H1 (cell line): Measurements from ENCODE around the gene WDR74. TPM values are rescaled to one million over a fixed set of nuclear protein-coding genes. Genes with fewer than 3 reads are reported as not detected.
A peak's percentile ranks its signal among the peaks of the same experiment; 100 is the strongest.

Source experiments
- CTCF ChIA-PET: fragments of 300-600 bp; sonication (Branson Sonifier 250); formaldehyde crosslinking; loops from one replicate; lab custom pipeline; 2021; ENCODE audit not compliant: partially characterized antibody; lab: Charles Lee
- POLR2A ChIA-PET: fragments of 300-600 bp; sonication (Branson Sonifier 250); formaldehyde crosslinking; loops from one replicate; lab custom pipeline; 2021; ENCODE audit warnings: inconsistent platforms; ENCODE audit not compliant: partially characterized antibody; lab: Charles Lee
- DNase-seq, 2 experiments: peaks; one replicate each; pipeline versions ENCODE4 v3.0.0 to v3.0.0-alpha.2; 2010 to 2022; ENCODE audit warnings: low spot score in 2 of 2, low read depth in 1 of 2, mixed read lengths in 1 of 2
- FAIRE-seq: peaks from 2 replicates; lab custom pipeline; 2011; peaks lifted over from hg19 to GRCh38; lab: Jason Lieb, UNC
- H2AFZ ChIP-seq: 2 replicates; pipeline ENCODE4 v1.8.1; 2012; ENCODE audit warnings: low read length, inconsistent platforms
- H2AK5ac ChIP-seq: 2 replicates; pipeline ENCODE4 v1.6.1; 2013; ENCODE audit warnings: low read depth, low read length
- H2BK120ac ChIP-seq: replicated peaks from 2 replicates; pipeline ENCODE3; 2013; ENCODE audit warnings: low read depth, low read length, inconsistent platforms
- H2BK12ac ChIP-seq: 2 replicates; pipeline ENCODE4 v1.6.1; 2013; ENCODE audit warnings: low read depth, low read length
- H2BK15ac ChIP-seq: 2 replicates; pipeline ENCODE4 v1.6.1; 2013; ENCODE audit warnings: low read length
- H2BK20ac ChIP-seq: 2 replicates; pipeline ENCODE4 v1.6.1; 2013; ENCODE audit warnings: low read length
- H2BK5ac ChIP-seq: 2 replicates; pipeline ENCODE4 v1.6.1; 2013; ENCODE audit warnings: low read depth, low read length
- H3K14ac ChIP-seq: 2 replicates; pipeline ENCODE4 v1.6.1; 2013; ENCODE audit warnings: inconsistent platforms; ENCODE audit not compliant: insufficient read length
- H3K18ac ChIP-seq: 2 replicates; pipeline ENCODE4 v1.6.1; 2013; ENCODE audit warnings: low read length; ENCODE audit errors: extremely low read depth
- H3K23ac ChIP-seq: 2 replicates; pipeline ENCODE4 v1.6.1; 2013; ENCODE audit warnings: inconsistent platforms; ENCODE audit not compliant: insufficient read length
- H3K23me2 ChIP-seq: 2 replicates; pipeline ENCODE4 v1.6.1; 2013; ENCODE audit warnings: low read depth, low read length
- H3K27ac ChIP-seq: 2 replicates; pipeline ENCODE4 v1.6.1; 2011; ENCODE audit warnings: low read depth, low read length, inconsistent platforms
- H3K27me3 ChIP-seq, 4 experiments: replicated peaks in 1 of 4; 1 replicate in 1 of 4; 2 replicates in 3 of 4; pipeline versions ENCODE4 v1.6.1 to v1.8.1; 2011 to 2013; ENCODE audit warnings: low read length in 3 of 4, mild to moderate bottlenecking in 3 of 4, inconsistent platforms in 2 of 4, mixed read lengths in 2 of 4, moderate library complexity in 1 of 4; ENCODE audit not compliant: control insufficient read depth in 3 of 4, insufficient read depth in 3 of 4; ENCODE audit errors: extremely low read depth in 1 of 4
- H3K36me3 ChIP-seq, 4 experiments: 2 replicates each; pipeline versions ENCODE4 v1.6.1 to v1.8.1; 2011 to 2013; ENCODE audit warnings: mild to moderate bottlenecking in 4 of 4, low read length in 3 of 4, moderate library complexity in 2 of 4, control low read depth in 1 of 4, inconsistent platforms in 1 of 4; ENCODE audit not compliant: insufficient read depth in 4 of 4, control insufficient read depth in 2 of 4
- H3K4ac ChIP-seq: replicated peaks from 2 replicates; pipeline ENCODE3; 2013; ENCODE audit warnings: low read length, low read depth, mixed read lengths, inconsistent platforms; ENCODE audit not compliant: insufficient read length
- H3K4me1 ChIP-seq, 4 experiments: replicated peaks in 1 of 4; 1 replicate in 1 of 4; 2 replicates in 3 of 4; pipeline versions ENCODE4 v1.6.1 to v1.8.1; 2011 to 2013; ENCODE audit warnings: low read length in 3 of 4, inconsistent platforms in 2 of 4, mixed read lengths in 1 of 4; ENCODE audit not compliant: insufficient read depth in 4 of 4, control insufficient read depth in 3 of 4
- H3K4me2 ChIP-seq, 2 experiments: 2 replicates each; pipeline versions ENCODE4 v1.6.1 to v1.8.1; 2011 to 2013; ENCODE audit warnings: low read depth in 2 of 2, low read length in 2 of 2, control low read depth in 1 of 2, inconsistent platforms in 1 of 2, mild to moderate bottlenecking in 1 of 2; ENCODE audit not compliant: insufficient read depth in 1 of 2
- H3K4me3 ChIP-seq, 4 experiments: fragments of 200-600, 300-600 bp in 1 of 4; sonication (generic), shearing (Covaris generic), sonication (Bioruptor Twin) in 1 of 4; 2 replicates each; pipeline versions ENCODE4 v1.5.1 to v1.8.1; 2011 to 2016; ENCODE audit warnings: low read length in 4 of 4, low read depth in 3 of 4, control low read depth in 2 of 4, inconsistent platforms in 2 of 4, mild to moderate bottlenecking in 2 of 4, mixed read lengths in 1 of 4, moderate library complexity in 1 of 4; ENCODE audit not compliant: insufficient read depth in 2 of 4; ENCODE audit errors: extremely low read depth in 1 of 4
- H3K56ac ChIP-seq: replicated peaks from 2 replicates; pipeline ENCODE3; 2013; ENCODE audit warnings: low read depth, mild to moderate bottlenecking, mixed read lengths, low read length, inconsistent platforms; ENCODE audit not compliant: insufficient read length
- H3K79me1 ChIP-seq: 2 replicates; pipeline ENCODE4 v1.6.1; 2013; ENCODE audit warnings: low read depth, low read length, control low read depth
- H3K79me2 ChIP-seq, 2 experiments: 2 replicates each; pipeline versions ENCODE4 v1.6.1 to v1.8.1; 2012 to 2013; ENCODE audit warnings: low read length in 2 of 2, mild to moderate bottlenecking in 2 of 2, inconsistent platforms in 1 of 2; ENCODE audit not compliant: insufficient read depth in 2 of 2, control insufficient read depth in 1 of 2
- H3K9ac ChIP-seq, 4 experiments: replicated peaks in 1 of 4; 1 replicate in 1 of 4; 2 replicates in 3 of 4; pipeline versions ENCODE4 v1.6.1 to v1.8.1; 2011 to 2013; ENCODE audit warnings: low read depth in 3 of 4, low read length in 3 of 4, control low read depth in 2 of 4, mild to moderate bottlenecking in 2 of 4, moderate library complexity in 2 of 4, inconsistent platforms in 1 of 4; ENCODE audit errors: extremely low read depth in 1 of 4
- H3K9me3 ChIP-seq, 2 experiments: 2 replicates each; pipeline versions ENCODE4 v1.6.1 to v1.8.1; 2012 to 2013; ENCODE audit warnings: mild to moderate bottlenecking in 2 of 2, moderate library complexity in 2 of 2, control low read depth in 1 of 2, inconsistent platforms in 1 of 2, low read depth in 1 of 2, low read length in 1 of 2, mixed read lengths in 1 of 2; ENCODE audit not compliant: insufficient read depth in 2 of 2
- H4K20me1 ChIP-seq, 2 experiments: replicated peaks in 1 of 2; 2 replicates each; pipeline versions ENCODE3 to v1.8.1; 2011 to 2013; ENCODE audit warnings: inconsistent platforms in 2 of 2, low read length in 2 of 2, mild to moderate bottlenecking in 1 of 2; ENCODE audit not compliant: insufficient read depth in 2 of 2, control insufficient read depth in 1 of 2
- H4K5ac ChIP-seq: 2 replicates; pipeline ENCODE4 v1.6.1; 2013; ENCODE audit warnings: low read length, low read depth, mixed read lengths, inconsistent platforms; ENCODE audit not compliant: insufficient read length
- H4K8ac ChIP-seq: 2 replicates; pipeline ENCODE4 v1.8.0; 2013; ENCODE audit warnings: mild to moderate bottlenecking, moderate library complexity, low read length, inconsistent platforms; ENCODE audit not compliant: insufficient read depth; ENCODE audit errors: extremely low read depth
- H4K91ac ChIP-seq: replicated peaks from 2 replicates; pipeline ENCODE3; 2013; ENCODE audit warnings: low read length, mixed read lengths, inconsistent platforms; ENCODE audit not compliant: insufficient read length
- BACH1 ChIP-seq: IDR thresholded peaks from 2 replicates; pipeline ENCODE4 v1.6.1; 2012; ENCODE audit warnings: low read length, improper control_type of control experiment
- CREB1 ChIP-seq: IDR thresholded peaks from 2 replicates; pipeline ENCODE4 v1.6.1; 2012; ENCODE audit warnings: inconsistent platforms
- EZH2 ChIP-seq: fragments of 200-600 bp; sonication (generic); IDR thresholded peaks from 2 replicates; pipeline ENCODE4 v1.7.1; 2012; ENCODE audit warnings: low read depth, mild to moderate bottlenecking, moderate library complexity, low read length, inconsistent platforms; ENCODE audit not compliant: severe bottlenecking
- POLR2A ChIP-seq, 2 experiments: IDR thresholded peaks; 1 replicate in 1 of 2; 2 replicates in 1 of 2; pipeline ENCODE4 v1.6.1; 2011; ENCODE audit warnings: low read depth in 2 of 2, low read length in 2 of 2, mild to moderate bottlenecking in 2 of 2; ENCODE audit errors: control extremely low read depth in 1 of 2
- POU5F1 ChIP-seq: IDR thresholded peaks from 2 replicates; pipeline ENCODE4 v1.6.1; 2011; ENCODE audit warnings: low read depth, mild to moderate bottlenecking, low read length, moderate library complexity
- RBBP5 ChIP-seq: IDR thresholded peaks from 2 replicates; pipeline ENCODE4 v1.7.1; 2012; ENCODE audit warnings: low read depth, mild to moderate bottlenecking, inconsistent platforms, low read length, moderate library complexity, borderline replicate concordance
- RFX5 ChIP-seq: IDR thresholded peaks from 2 replicates; pipeline ENCODE4 v1.6.1; 2011; ENCODE audit warnings: low read depth, low read length, improper control_type of control experiment, borderline replicate concordance
- RXRA ChIP-seq: IDR thresholded peaks from 2 replicates; pipeline ENCODE4 v1.6.1; 2011; ENCODE audit warnings: low read depth, mild to moderate bottlenecking, low read length, moderate library complexity; ENCODE audit not compliant: insufficient read depth
- SAP30 ChIP-seq: fragments of 300-600 bp; sonication (generic); IDR thresholded peaks from 2 replicates; pipeline ENCODE4 v1.7.1; 2012; ENCODE audit warnings: low read length, moderate library complexity, mild to moderate bottlenecking, inconsistent platforms; ENCODE audit not compliant: insufficient read depth, insufficient replicate concordance
- SRF ChIP-seq: IDR thresholded peaks from 2 replicates; pipeline ENCODE4 v1.6.1; 2011; ENCODE audit warnings: mild to moderate bottlenecking, low read depth, low read length, moderate library complexity
- SUZ12 ChIP-seq: fragments of 200-600 bp; sonication (generic); IDR thresholded peaks from 2 replicates; pipeline ENCODE4 v1.6.1; 2012; ENCODE audit warnings: mild to moderate bottlenecking, inconsistent platforms, low read length, moderate library complexity, mixed read lengths
- WGBS, 2 experiments: shearing (Covaris generic) in 1 of 2; methylation state at CpG; one replicate each; pipeline versions ENCODE4 v1.1.6 to v1.1.7; 2013 to 2015; ENCODE audit warnings: low lambda C conversion rate in 2 of 2, mixed read lengths in 2 of 2, inconsistent platforms in 1 of 2, low coverage in 1 of 2, missing lambda C conversion rate in 1 of 2; ENCODE audit not compliant: insufficient replicate concordance in 2 of 2, insufficient coverage in 1 of 2, insufficient read length in 1 of 2; ENCODE audit errors: extremely low coverage in 1 of 2, missing lambda C conversion rate in 1 of 2; 5-methylcytosine and 5-hydroxymethylcytosine counted together
- polyA plus RNA-seq, 7 experiments: library from polyadenylated mRNA; depleted of rRNA in 3 of 7; stranded (reverse) in 5 of 7; unstranded in 2 of 7; fragments of >200 nt in 5 of 7; fragments of 200-250 nt in 2 of 7; gene quantifications; 1 replicate in 5 of 7; 2 replicates in 1 of 7; 4 replicates in 1 of 7; pipeline versions ENCODE4 v1.2.1 to v1.2.3, GENCODE V29; 2011 to 2013; ENCODE audit warnings: missing spikeins in 2 of 7, mixed read lengths in 2 of 7
- total RNA-seq: library from RNA; stranded (reverse); fragmentation: NEBNext Ultra II Directional; extraction: Animal tissue kit (Norgen Biotek cat#: 25700); gene quantifications from 2 replicates; pipeline ENCODE4 v1.2.1, GENCODE V29; 2021

WDR74 gene
- total and polyA plus RNA-seq, 2 of the 8 experiments (the other 6 are each of a cell fraction or from before 2014, with no cell fraction given): 93.6 to 97.0 TPM

DNA sequence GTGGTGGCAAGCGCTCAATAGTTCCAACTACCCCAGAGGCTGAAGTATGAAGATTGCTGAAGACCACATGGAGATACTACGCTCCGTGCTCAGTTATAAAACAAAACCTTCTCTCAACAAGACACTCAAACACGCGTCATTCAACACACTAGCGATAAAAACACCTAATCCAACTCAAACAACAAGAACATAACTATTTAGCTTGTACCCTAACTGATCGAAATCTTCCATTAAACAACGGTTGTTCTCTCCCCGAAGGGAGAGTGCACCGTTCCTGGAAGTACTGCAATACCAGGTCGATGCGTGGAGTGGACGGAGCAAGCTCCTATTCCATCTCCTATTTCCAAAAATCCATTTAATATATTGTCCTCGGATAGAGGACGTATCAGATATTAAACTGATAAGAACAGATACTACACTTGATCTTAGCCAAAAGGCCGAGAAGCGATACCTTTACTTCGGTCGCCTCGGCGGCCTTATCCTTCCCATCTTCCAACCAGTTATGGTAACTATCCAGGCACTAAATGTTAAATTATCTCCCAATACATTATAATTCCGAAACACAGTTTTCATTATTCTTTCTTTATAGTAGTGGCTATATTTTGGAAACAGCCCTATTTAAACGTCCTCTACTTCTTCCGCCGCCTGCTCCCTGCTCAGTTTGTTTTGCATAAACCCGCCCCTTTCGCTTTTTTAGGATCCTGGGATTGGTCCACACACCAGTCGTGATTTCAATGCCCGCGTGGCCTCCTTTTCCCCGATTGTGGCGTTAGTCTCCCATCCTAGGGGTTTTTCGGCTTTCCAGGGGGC, 2.2 kb upstream of the WDR74 start:
- no peak overlapping the region for H4K91ac ChIP-seq
- H3K4me3 ChIP-seq: peak overlapping the region; percentile 40 to 90 (median 55)
- H2BK15ac ChIP-seq: no peak overlapping the region
- peak; percentile 88 for DNase-seq
- H4K5ac ChIP-seq: peak overlapping the region; percentile 73
- H2BK20ac ChIP-seq: no peak overlapping the region
- H3K23me2 ChIP-seq: peaks cover 20% of the 10 kb centered on the region
- peaks cover 0 to 20% of the 10 kb centered on the region in 2 experiments; a peak in 2 of 4 replicates for H3K79me2 ChIP-seq
- no peak overlapping the region; the same call in 1 of the 2 replicates for H2AK5ac ChIP-seq
- no peaks in the 10 kb centered on the region for H3K9me3 ChIP-seq
- H3K56ac ChIP-seq: peak overlapping the region; percentile 92
- H3K4me1 ChIP-seq: peaks cover 0 to 5% (median 1%) of the 10 kb centered on the region in 4 experiments; a peak in 2 of 7 replicates
- H2BK120ac ChIP-seq: no peak overlapping the region
- H3K27me3 ChIP-seq: no peaks in the 10 kb centered on the region
- no peak overlapping the region for H2AFZ ChIP-seq
- no peak overlapping the region for H3K4ac ChIP-seq
- peaks cover 0 to 2% of the 10 kb centered on the region in 2 experiments for H4K20me1 ChIP-seq
- H4K8ac ChIP-seq: peak overlapping the region; percentile 87; the same call in 1 of the 2 replicates
- H3K18ac ChIP-seq: no peak overlapping the region; the same call in 1 of the 2 replicates
- CTCF ChIA-PET: interaction anchor here (1.2 to 2.2 kb wide), 4 partner anchors 9 to 67 kb away, joined by 3 to 5 read pairs (median 4); partner anchors contain the start of genes STX5 and TEX54
- H3K23ac ChIP-seq: no peak overlapping the region
- H3K27ac ChIP-seq: peak overlapping the region; percentile 95
- H3K9ac ChIP-seq: peak overlapping the region in 3 of 4 experiments; percentile 43 to 88 (median 78); a peak in 6 of 7 replicates
- peaks cover 3% of the 10 kb centered on the region; the same call in 1 of the 2 replicates for H3K79me1 ChIP-seq
- peak; percentile 100 for FAIRE-seq
- no peak overlapping the region for H3K14ac ChIP-seq
- peak overlapping the region; percentile 89 to 99 for H3K4me2 ChIP-seq
- H2BK12ac ChIP-seq: peak overlapping the region; percentile 82; the same call in 1 of the 2 replicates
- peak overlapping the region; percentile 90 for H2BK5ac ChIP-seq
- WGBS, 2 experiments: 1% methylated on average over 33 of the region's 33 CpGs; no CpG with 5 or more reads in 1 of the 2 experiments
- H3K36me3 ChIP-seq: peaks cover 0 to 6% (median under 1%) of the 10 kb centered on the region in 4 experiments; a peak in 3 of 8 replicates
- POLR2A ChIA-PET: interaction anchor here (0.6 to 20.0 kb wide), 78 partner anchors 9 to 1410 kb away, joined by 3 to 2104 read pairs (median 6); partner anchors contain the start of genes B3GAT3, BSCL2, C11orf98 and CHRM1
- TF ChIP-seq SRF (no peak), RXRA (no peak), RBBP5 (no peak), RFX5 (no peak), POU5F1 (no peak), BACH1 (peak; percentile 62), CREB1 (peak; percentile 60; the same call in 1 of the 2 replicates), EZH2 (no peak), POLR2A (IDR thresholded peaks at IDR 0.05; ENCODE audit: control extremely low read depth in 1 of 2, low read depth in 2 of 2, low read length in 2 of 2) (peak; percentile 100), SAP30 (no peak), SUZ12 (peak; percentile 22; the same call in 1 of the 2 replicates)
